ENCODE measurements around the gene YPEL2.
"Not testable (repeated sequence)": the region's sequence is repeated elsewhere in the genome, so short reads cannot be mapped to it uniquely, and the experiment has no call there.

Gene YPEL2

GRCh38 chr17:59389066-59389465, 57.6 kb downstream of the YPEL2 start:
- Mint-ChIP-seq H3K9me3 (no peaks in the 10 kb centered on the region), H3K27ac (no peak overlapping the region), H3K4me1 (peaks cover 2% of the 10 kb centered on the region), H3K27me3 (no peaks in the 10 kb centered on the region), H3K4me3 (no peak overlapping the region), H3K36me3 (peaks cover 14% of the 10 kb centered on the region)
- DNase-seq (ENCODE audit: low spot score in 2 of 2), result no peak
- no peak for ATAC-seq (ENCODE audit: low read depth)

GRCh38 chr17:59391021-59391420, 59.6 kb downstream of the YPEL2 start:
- H3K27me3 Mint-ChIP-seq, result no peaks in the 10 kb centered on the region
- H3K27ac Mint-ChIP-seq, result no peak overlapping the region

GRCh38 chr17:59392973-59393679, 61.7 kb downstream of the YPEL2 start:
- DNase-seq (ENCODE audit: low spot score in 2 of 2) (no peak), ATAC-seq (ENCODE audit: low read depth) (no peak)
- no peak overlapping the region for H3K4me3 Mint-ChIP-seq
- H3K36me3 Mint-ChIP-seq, result peaks cover 22% of the 10 kb centered on the region
- no peak overlapping the region for H3K27ac Mint-ChIP-seq
- H3K27me3 Mint-ChIP-seq, result no peaks in the 10 kb centered on the region
- no peaks in the 10 kb centered on the region for H3K9me3 Mint-ChIP-seq
- H3K4me1 Mint-ChIP-seq, result peaks cover 4% of the 10 kb centered on the region

More at GRCh38 chr17:59391021-59391420, 59.6 kb downstream of the YPEL2 start:
- H3K4me3 Mint-ChIP-seq, result no peak overlapping the region
- H3K36me3 Mint-ChIP-seq, result peaks cover 16% of the 10 kb centered on the region
- ATAC-seq (ENCODE audit: low read depth) (no peak), DNase-seq (ENCODE audit: low spot score in 2 of 2) (no peak)
- H3K9me3 Mint-ChIP-seq, result no peaks in the 10 kb centered on the region
- peaks cover 2% of the 10 kb centered on the region for H3K4me1 Mint-ChIP-seq

- H3K4me3 Mint-ChIP-seq; ATAC-seq (ENCODE audit: low read depth); H3K9me3 Mint-ChIP-seq; H3K27me3 Mint-ChIP-seq; DNase-seq (ENCODE audit: low spot score in 2 of 2); H3K4me1 Mint-ChIP-seq; H3K27ac Mint-ChIP-seq: not testable (repeated sequence)
- H3K36me3 Mint-ChIP-seq, result peaks cover 23% of the 10 kb centered on the region
Measured at GRCh38 chr17:59393742-59394410, 62.4 kb downstream of the YPEL2 start.

- Mint-ChIP-seq H3K36me3 (peaks cover 22% of the 10 kb centered on the region), H3K27me3 (no peaks in the 10 kb centered on the region), H3K27ac (no peak overlapping the region), H3K4me1 (peaks cover 2% of the 10 kb centered on the region), H3K4me3 (no peak overlapping the region), H3K9me3 (no peaks in the 10 kb centered on the region)
- DNase-seq (ENCODE audit: low spot score in 2 of 2) (no peak), ATAC-seq (ENCODE audit: low read depth) (peak; percentile 53)
Measured at GRCh38 chr17:59396134-59396826, 64.8 kb downstream of the YPEL2 start.

- no peaks in the 10 kb centered on the region for H3K9me3 Mint-ChIP-seq
- no peaks in the 10 kb centered on the region for H3K27me3 Mint-ChIP-seq
- peak overlapping the region; percentile 74 for H3K27ac Mint-ChIP-seq
- peaks cover 16% of the 10 kb centered on the region for H3K36me3 Mint-ChIP-seq
- DNase-seq (ENCODE audit: low spot score in 2 of 2) (no peak), ATAC-seq (ENCODE audit: low read depth) (no peak)
- no peak overlapping the region for H3K4me3 Mint-ChIP-seq
- H3K4me1 Mint-ChIP-seq, result peaks cover 2% of the 10 kb centered on the region
Measured at GRCh38 chr17:59397316-59398073, 66.0 kb downstream of the YPEL2 start.

- Mint-ChIP-seq H3K36me3 (peaks cover 18% of the 10 kb centered on the region), H3K4me3 (no peak overlapping the region), H3K4me1 (peaks cover 2% of the 10 kb centered on the region), H3K9me3 (no peaks in the 10 kb centered on the region), H3K27ac (peak overlapping the region; percentile 14), H3K27me3 (no peaks in the 10 kb centered on the region)
- DNase-seq (ENCODE audit: low spot score in 2 of 2), result no peak
- no peak for ATAC-seq (ENCODE audit: low read depth)
Measured at GRCh38 chr17:59399914-59400313, 68.5 kb downstream of the YPEL2 start.

- Mint-ChIP-seq H3K27me3 (no peaks in the 10 kb centered on the region), H3K4me3 (no peak overlapping the region), H3K9me3 (no peaks in the 10 kb centered on the region), H3K27ac (peak overlapping the region; percentile 55), H3K4me1 (peaks cover 2% of the 10 kb centered on the region), H3K36me3 (peaks cover 18% of the 10 kb centered on the region)
- ATAC-seq (ENCODE audit: low read depth) (no peak), DNase-seq (ENCODE audit: low spot score in 2 of 2) (no peak)
Measured at GRCh38 chr17:59400858-59401257, 69.4 kb downstream of the YPEL2 start.

GRCh38 chr17:59401274-59401673, 69.8 kb downstream of the YPEL2 start:
- ATAC-seq (ENCODE audit: low read depth) (no peak), DNase-seq (ENCODE audit: low spot score in 2 of 2) (no peak)
- Mint-ChIP-seq H3K9me3 (no peaks in the 10 kb centered on the region), H3K36me3 (peaks cover 18% of the 10 kb centered on the region), H3K4me1 (peaks cover 1% of the 10 kb centered on the region), H3K4me3 (no peak overlapping the region), H3K27ac (no peak overlapping the region), H3K27me3 (no peaks in the 10 kb centered on the region)

GRCh38 chr17:59401725-59402124, 70.3 kb downstream of the YPEL2 start:
- Mint-ChIP-seq H3K27ac (no peak overlapping the region), H3K27me3 (no peaks in the 10 kb centered on the region), H3K9me3 (no peaks in the 10 kb centered on the region), H3K4me3 (no peak overlapping the region), H3K4me1 (no peaks in the 10 kb centered on the region), H3K36me3 (peaks cover 16% of the 10 kb centered on the region)
- ATAC-seq (ENCODE audit: low read depth) (no peak), DNase-seq (ENCODE audit: low spot score in 2 of 2) (no peak)

- H3K4me3 Mint-ChIP-seq, result no peak overlapping the region
- no peaks in the 10 kb centered on the region for H3K9me3 Mint-ChIP-seq
- no peak for DNase-seq (ENCODE audit: low spot score in 2 of 2)
- no peak for ATAC-seq (ENCODE audit: low read depth)
- no peak overlapping the region for H3K27ac Mint-ChIP-seq
- H3K27me3 Mint-ChIP-seq, result no peaks in the 10 kb centered on the region
- H3K4me1 Mint-ChIP-seq, result no peaks in the 10 kb centered on the region
- peaks cover 12% of the 10 kb centered on the region for H3K36me3 Mint-ChIP-seq
Measured at GRCh38 chr17:59402760-59403159, 71.3 kb downstream of the YPEL2 start.

GRCh38 chr17:59404471-59404870, 73.0 kb downstream of the YPEL2 start:
- Mint-ChIP-seq H3K27ac (no peak overlapping the region), H3K36me3 (peaks cover 10% of the 10 kb centered on the region)
- ATAC-seq (ENCODE audit: low read depth), result no peak

GRCh38 chr17:59405944-59406705, 74.7 kb downstream of the YPEL2 start:
- Mint-ChIP-seq H3K27me3 (no peaks in the 10 kb centered on the region), H3K27ac (no peak overlapping the region), H3K9me3 (peaks cover 2% of the 10 kb centered on the region), H3K36me3 (peaks cover 12% of the 10 kb centered on the region), H3K4me3 (no peak overlapping the region), H3K4me1 (peaks cover 4% of the 10 kb centered on the region)
- ATAC-seq (ENCODE audit: low read depth), result no peak
- DNase-seq (ENCODE audit: low spot score in 2 of 2), result no peak

More at GRCh38 chr17:59404471-59404870, 73.0 kb downstream of the YPEL2 start:
- no peak for DNase-seq (ENCODE audit: low spot score in 2 of 2)
- H3K27me3 Mint-ChIP-seq, result no peaks in the 10 kb centered on the region
- no peak overlapping the region for H3K4me3 Mint-ChIP-seq
- no peaks in the 10 kb centered on the region for H3K9me3 Mint-ChIP-seq
- H3K4me1 Mint-ChIP-seq, result peaks cover 4% of the 10 kb centered on the region

Data from memory B cell (primary cell).